IPS-18a (cell line): ENCODE results near the gene CDK14.

Experiments
- H3K27ac ChIP-seq: one replicate; pipeline ENCODE4 v1.5.1; 2013; ENCODE audit warnings: low read length
- H3K27me3 ChIP-seq: one replicate; pipeline ENCODE4 v1.6.1; 2013; ENCODE audit warnings: mild to moderate bottlenecking, low read length; ENCODE audit not compliant: control insufficient read depth, insufficient read depth
- H3K36me3 ChIP-seq: one replicate; pipeline ENCODE4 v1.6.1; 2013; ENCODE audit warnings: low read depth, low read length; ENCODE audit not compliant: control insufficient read depth
- H3K4me1 ChIP-seq: one replicate; pipeline ENCODE4 v1.6.1; 2013; ENCODE audit warnings: low read depth, low read length; ENCODE audit not compliant: control insufficient read depth
- H3K4me3 ChIP-seq: one replicate; pipeline ENCODE4 v1.5.1; 2013; ENCODE audit warnings: low read length
- H3K9ac ChIP-seq: one replicate; pipeline ENCODE4 v1.6.1; 2013; ENCODE audit warnings: mild to moderate bottlenecking, low read length, moderate library complexity
- H3K9me3 ChIP-seq: one replicate; pipeline ENCODE4 v1.6.1; 2013; ENCODE audit warnings: low read depth, low read length; ENCODE audit not compliant: control insufficient read depth

Gene CDK14

DNA sequence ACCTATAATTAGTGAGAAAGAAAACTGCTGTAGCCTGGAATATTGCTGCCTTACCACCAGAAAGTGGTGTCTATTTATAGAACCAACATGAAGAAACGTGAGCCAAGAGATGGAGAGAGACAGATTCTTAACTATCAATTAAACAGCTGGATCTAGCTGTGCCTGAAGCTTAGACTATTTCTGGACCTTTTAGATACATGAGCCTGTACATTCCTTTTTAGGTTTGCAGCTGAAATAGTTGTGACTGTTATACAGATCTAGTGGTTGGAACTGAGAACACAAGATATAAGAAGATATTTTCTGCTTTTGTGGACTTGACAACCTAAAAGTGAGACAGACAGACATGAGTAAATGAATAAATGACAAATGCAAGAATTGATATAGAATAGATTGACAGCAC lies 73.4 kb downstream of the CDK14 start:
- no peak overlapping the region for H3K9ac ChIP-seq
- H3K4me3 ChIP-seq = no peak overlapping the region
- no peaks in the 10 kb centered on the region for H3K4me1 ChIP-seq

DNA sequence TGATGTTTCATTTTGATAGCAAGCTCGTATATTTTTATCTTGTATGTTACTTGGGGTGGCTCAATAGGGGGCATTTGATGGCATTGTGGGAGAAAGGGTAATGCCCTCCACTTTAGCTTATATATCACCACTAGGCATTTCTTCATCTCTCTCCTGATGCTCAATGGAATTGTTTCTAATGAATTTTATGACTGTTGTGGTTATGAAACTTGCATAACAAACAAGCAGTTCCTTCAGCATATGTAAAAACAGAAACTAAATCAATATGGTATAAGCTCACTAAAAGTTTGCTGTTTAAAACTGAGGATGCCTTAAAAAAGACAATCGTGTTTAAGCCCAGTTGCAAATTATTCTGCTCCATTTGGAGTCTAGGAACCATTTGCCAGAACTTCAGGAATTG lies 75.5 kb downstream of the CDK14 start:
- H3K27ac ChIP-seq = no peak overlapping the region
- no peaks in the 10 kb centered on the region for H3K27me3 ChIP-seq
- H3K36me3 ChIP-seq = no peaks in the 10 kb centered on the region
- H3K9ac ChIP-seq = no peak overlapping the region
- no peaks in the 10 kb centered on the region for H3K4me1 ChIP-seq
- no peaks in the 10 kb centered on the region for H3K9me3 ChIP-seq
- H3K4me3 ChIP-seq = no peak overlapping the region

More for the DNA sequence above, 73.4 kb downstream of the CDK14 start:
- Histone ChIP-seq H3K9me3 (no peaks in the 10 kb centered on the region), H3K27me3 (no peaks in the 10 kb centered on the region), H3K36me3 (no peaks in the 10 kb centered on the region), H3K27ac (no peak overlapping the region)

DNA sequence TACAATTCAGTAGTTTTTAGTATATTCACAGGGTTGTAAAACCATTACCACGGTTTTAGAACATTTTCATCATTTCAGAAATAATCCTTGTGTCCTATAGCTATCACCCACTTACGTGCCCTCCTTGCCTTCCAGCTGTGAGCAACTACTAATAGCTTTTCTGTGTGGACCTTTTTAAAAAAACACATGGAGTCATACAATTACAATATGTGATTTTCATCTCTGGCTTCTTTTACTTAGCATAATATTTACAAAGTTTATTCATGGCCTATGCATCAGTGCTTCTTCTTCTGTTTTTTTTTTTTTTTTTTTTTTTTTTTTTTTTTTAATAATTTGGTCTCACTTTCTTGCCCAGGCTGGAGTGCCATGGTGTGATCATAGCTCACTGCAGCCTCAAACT lies 76.1 kb downstream of the CDK14 start:
- no peak overlapping the region for H3K9ac ChIP-seq
- no peak overlapping the region for H3K4me3 ChIP-seq
- H3K4me1 ChIP-seq = no peaks in the 10 kb centered on the region
- H3K27ac ChIP-seq = no peak overlapping the region
- H3K36me3 ChIP-seq = no peaks in the 10 kb centered on the region
- H3K27me3 ChIP-seq = no peaks in the 10 kb centered on the region
- H3K9me3 ChIP-seq = no peaks in the 10 kb centered on the region

DNA sequence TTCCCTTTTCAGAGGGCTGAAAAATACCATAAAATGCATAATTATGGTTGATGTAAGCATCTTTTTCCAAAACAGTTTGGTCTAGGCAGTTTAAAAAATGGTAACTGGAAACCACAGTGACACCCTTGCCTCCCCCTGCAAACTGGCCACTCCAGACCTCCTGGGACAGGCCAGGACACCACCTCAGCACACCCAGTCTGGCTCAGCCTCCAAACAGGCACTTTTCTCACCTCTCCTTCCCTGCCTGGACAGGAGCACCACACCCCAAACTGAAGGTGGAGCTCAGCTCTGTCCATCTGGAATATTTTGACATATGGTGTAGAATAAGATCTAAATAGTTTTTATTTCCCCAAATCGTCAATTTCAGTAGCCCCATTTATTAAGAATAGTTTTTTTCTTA lies 78.5 kb downstream of the CDK14 start:
- peaks cover 11% of the 10 kb centered on the region for H3K4me1 ChIP-seq
- H3K4me3 ChIP-seq = no peak overlapping the region
- no peak overlapping the region for H3K9ac ChIP-seq
- H3K27ac ChIP-seq = no peak overlapping the region
- H3K36me3 ChIP-seq = no peaks in the 10 kb centered on the region
- no peaks in the 10 kb centered on the region for H3K9me3 ChIP-seq
- no peaks in the 10 kb centered on the region for H3K27me3 ChIP-seq

DNA sequence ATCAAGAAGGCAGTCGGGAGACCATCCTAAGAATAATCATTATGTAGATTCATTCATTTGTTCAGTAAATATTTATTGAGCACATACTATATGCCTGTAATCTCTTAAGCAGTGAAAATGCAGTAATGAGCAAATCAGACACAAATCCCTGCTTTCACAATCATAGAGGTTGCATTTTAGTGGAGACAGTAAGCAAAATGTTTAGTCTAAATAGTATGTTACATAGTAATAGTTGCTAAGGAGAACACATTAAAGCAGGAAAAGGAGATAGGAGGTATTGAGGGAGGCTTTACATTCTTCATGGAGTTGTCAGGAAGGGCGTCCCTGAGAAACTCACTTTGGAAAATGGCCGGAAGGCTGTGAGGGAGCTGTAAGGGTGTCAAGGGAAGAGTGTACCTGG lies 79.9 kb downstream of the CDK14 start:
- Histone ChIP-seq H3K4me3 (no peak overlapping the region), H3K4me1 (peaks cover 16% of the 10 kb centered on the region), H3K9ac (no peak overlapping the region), H3K36me3 (no peaks in the 10 kb centered on the region), H3K27ac (no peak overlapping the region), H3K9me3 (no peaks in the 10 kb centered on the region), H3K27me3 (no peaks in the 10 kb centered on the region)

DNA sequence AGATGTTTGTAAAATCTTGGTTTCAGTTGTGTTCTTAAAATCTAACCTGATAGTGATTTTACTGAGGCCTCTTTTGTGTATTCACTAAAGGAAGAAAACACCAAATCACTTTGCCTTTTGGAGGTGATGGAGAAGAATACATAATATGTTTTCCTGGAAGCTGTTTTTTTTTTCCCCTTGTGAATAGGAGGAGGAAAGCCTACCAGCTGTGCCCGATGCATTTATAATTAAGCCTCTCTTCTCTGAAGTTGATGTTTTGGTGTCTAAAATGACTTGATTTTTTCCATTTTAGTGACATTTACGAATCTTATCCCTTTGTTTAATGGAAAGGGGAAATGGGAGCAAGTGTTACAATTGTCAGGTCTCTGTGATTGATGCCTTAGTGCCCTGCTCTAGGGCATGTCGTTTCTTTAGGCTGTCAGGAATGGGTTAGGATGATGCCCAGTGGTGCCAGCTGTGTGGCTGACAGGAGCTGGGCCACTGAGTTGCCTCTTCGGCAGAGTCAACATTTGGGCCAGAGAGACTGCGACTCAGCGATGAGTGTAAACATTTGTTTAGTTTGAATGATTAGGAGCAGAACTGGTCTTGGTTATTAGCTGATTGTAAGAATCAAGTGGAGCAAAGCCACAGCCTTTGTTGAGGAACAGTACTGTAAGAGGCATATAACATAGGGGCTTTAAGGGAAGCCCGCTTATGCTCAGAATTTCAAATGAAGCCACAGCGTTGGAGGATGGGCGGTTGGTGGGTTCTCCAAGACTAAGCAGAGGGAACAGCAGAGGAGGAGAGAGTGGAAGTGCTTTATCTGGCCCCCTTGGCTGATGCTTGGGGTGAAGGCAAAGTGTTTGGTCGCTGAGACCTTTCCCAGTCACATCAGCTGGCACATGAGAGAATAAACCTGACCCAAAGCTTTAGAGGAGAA lies 81.6 kb downstream of the CDK14 start:
- Histone ChIP-seq H3K27ac (no peak overlapping the region), H3K27me3 (no peaks in the 10 kb centered on the region), H3K9ac (no peak overlapping the region), H3K4me3 (no peak overlapping the region), H3K9me3 (no peaks in the 10 kb centered on the region), H3K4me1 (peaks cover 16% of the 10 kb centered on the region), H3K36me3 (no peaks in the 10 kb centered on the region)

DNA sequence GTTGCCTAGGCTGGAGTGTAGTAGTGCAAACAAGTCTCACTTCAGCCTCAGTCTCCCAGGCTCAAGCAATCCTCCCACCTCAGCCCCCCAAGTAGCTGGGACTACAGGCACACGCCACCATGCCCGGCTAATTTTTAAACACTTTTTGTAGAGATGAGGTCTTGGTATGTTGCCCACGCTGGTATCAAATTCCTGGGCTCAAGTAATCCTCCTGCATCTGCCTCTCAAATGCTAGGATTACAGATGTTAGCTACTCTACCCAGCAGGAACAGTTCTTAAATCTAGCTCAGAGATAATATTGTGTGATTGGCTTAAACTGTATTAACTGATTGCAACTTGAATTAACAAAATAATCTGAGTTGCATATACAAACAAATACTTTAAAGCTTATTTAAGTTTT lies 82.9 kb downstream of the CDK14 start:
- H3K4me1 ChIP-seq = peaks cover 16% of the 10 kb centered on the region
- no peaks in the 10 kb centered on the region for H3K36me3 ChIP-seq
- H3K27me3 ChIP-seq = no peaks in the 10 kb centered on the region
- H3K27ac ChIP-seq = no peak overlapping the region
- no peak overlapping the region for H3K9ac ChIP-seq
- H3K4me3 ChIP-seq = no peak overlapping the region
- no peaks in the 10 kb centered on the region for H3K9me3 ChIP-seq

DNA sequence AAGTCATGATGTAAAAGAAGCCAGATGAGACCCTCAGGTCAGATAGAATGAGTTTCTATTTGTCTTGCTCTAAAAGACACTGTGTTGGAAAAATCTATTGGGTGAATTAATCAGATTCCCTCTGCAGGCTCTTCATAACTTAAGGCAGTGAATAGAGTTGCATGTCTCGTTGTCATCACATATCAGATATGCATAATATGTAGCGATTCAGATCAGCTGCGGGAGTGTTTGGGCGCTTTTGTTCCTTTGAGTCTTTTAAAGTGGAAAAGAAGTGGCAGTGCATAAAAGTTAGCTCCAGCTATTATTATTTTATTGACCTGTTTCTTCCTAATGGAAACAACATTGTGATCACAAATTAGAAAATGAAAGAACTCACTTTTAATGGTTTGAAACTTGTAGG lies 84.4 kb downstream of the CDK14 start:
- Histone ChIP-seq H3K9me3 (no peaks in the 10 kb centered on the region), H3K27ac (no peak overlapping the region), H3K4me3 (no peak overlapping the region), H3K27me3 (no peaks in the 10 kb centered on the region), H3K36me3 (no peaks in the 10 kb centered on the region), H3K9ac (no peak overlapping the region), H3K4me1 (peaks cover 16% of the 10 kb centered on the region)

DNA sequence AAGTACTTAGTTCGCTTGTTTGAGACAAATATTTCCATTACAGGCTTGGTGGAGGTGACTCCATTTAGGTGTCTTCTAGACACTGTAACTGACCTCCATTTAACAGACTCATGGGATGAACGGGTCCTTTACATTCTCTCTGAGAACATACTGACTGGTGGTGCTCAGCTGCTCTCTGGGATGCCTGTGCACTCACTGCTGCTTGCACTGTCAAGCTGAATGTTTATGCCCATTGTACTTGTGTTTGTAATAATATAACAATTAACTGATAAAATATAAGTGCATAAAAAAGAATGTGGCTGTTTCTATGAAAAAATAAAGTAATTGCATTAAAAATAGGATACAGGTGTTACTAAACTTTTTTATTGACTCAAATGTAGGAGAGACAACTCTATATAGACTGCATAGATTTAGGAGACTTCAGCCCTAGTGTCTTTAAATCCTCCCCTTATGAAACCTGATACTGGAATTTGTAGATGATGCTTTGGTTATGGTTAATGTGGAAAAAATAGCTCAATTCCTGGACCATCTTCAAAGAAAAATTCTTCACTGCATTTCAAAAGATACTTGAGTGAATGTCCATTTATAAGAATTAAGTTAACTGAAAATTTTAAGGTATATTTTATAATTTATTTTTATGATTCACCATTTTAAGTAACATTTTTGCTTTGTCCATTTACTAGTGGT lies 85.4 kb downstream of the CDK14 start:
- no peak overlapping the region for H3K27ac ChIP-seq

DNA sequence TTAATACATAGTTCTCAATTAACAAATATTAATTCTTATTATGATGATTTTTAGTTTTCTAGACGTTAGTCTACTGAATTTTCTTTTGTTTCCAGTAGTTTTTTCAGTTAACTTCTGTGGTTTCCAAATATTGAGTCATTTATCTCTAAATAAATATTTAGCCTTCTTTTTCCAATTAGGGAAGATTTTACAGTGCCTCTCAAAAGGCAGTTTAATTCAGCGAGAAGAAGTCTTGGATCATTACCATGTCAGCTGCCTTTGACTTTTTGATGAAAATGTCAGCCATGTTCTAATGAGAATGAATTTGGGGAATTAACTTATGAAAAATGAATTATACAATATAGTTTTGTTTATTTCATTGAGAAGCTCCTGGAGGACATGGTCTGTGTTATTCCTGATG lies 90.0 kb downstream of the CDK14 start:
- Histone ChIP-seq H3K27me3 (no peaks in the 10 kb centered on the region), H3K4me3 (no peak overlapping the region), H3K36me3 (no peaks in the 10 kb centered on the region), H3K4me1 (peaks cover 9% of the 10 kb centered on the region), H3K9ac (no peak overlapping the region), H3K27ac (no peak overlapping the region), H3K9me3 (no peaks in the 10 kb centered on the region)

More for the DNA sequence above, 85.4 kb downstream of the CDK14 start:
- no peak overlapping the region for H3K9ac ChIP-seq
- H3K36me3 ChIP-seq = no peaks in the 10 kb centered on the region
- peaks cover 16% of the 10 kb centered on the region for H3K4me1 ChIP-seq
- no peak overlapping the region for H3K4me3 ChIP-seq
- no peaks in the 10 kb centered on the region for H3K9me3 ChIP-seq
- no peaks in the 10 kb centered on the region for H3K27me3 ChIP-seq

DNA sequence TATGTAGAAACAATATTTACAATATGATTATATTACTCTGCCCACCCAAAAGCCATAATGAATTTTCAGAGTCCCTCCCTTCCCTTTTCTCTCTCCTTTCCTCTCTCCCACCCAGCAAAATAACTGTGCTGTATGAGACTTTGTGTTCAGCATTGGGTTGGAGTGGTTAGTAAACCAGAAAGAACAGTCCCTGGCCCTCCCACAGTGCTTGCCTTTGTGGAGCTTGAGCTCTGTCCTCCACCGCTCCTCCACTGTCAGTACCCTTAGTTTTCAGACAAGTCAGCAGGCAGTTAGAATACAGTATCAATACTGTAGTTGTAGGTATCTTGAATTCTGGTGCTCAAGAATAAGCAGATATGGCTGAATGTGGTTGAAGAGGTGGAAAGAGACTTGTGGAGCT lies 92.7 kb downstream of the CDK14 start:
- no peak overlapping the region for H3K27ac ChIP-seq

DNA sequence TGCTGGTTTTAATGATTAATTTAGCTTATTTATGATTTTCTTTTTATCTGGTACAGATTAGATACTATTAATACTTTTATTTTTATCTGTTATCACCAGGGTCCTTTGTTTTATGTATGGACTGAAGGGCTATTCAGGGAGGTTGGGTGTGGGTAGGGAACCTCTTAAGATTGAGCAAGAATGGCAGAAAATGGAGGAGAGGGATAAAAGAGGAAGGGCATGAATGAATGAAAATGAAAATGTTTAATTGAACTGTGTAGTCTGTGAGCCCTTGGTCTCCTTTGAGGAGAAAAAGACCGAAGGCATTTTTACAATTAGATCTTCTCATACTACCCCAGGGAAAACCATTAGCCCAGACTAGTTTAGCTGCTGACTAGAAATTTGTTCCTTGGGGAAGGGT lies 93.1 kb downstream of the CDK14 start:
- H3K9ac ChIP-seq = no peak overlapping the region
- H3K27me3 ChIP-seq = no peaks in the 10 kb centered on the region
- no peaks in the 10 kb centered on the region for H3K9me3 ChIP-seq
- no peaks in the 10 kb centered on the region for H3K36me3 ChIP-seq
- H3K4me1 ChIP-seq = peaks cover 9% of the 10 kb centered on the region
- H3K4me3 ChIP-seq = no peak overlapping the region
- no peak overlapping the region for H3K27ac ChIP-seq

More for the DNA sequence above, 92.7 kb downstream of the CDK14 start:
- Histone ChIP-seq H3K9ac (no peak overlapping the region), H3K9me3 (no peaks in the 10 kb centered on the region), H3K4me1 (peaks cover 9% of the 10 kb centered on the region), H3K4me3 (no peak overlapping the region), H3K27me3 (no peaks in the 10 kb centered on the region), H3K36me3 (no peaks in the 10 kb centered on the region)
